Choroid plexus epithelial cell (primary cell): Measurements from ENCODE around the gene SYDE2.
"Not testable (repeated sequence)": the region's sequence is repeated elsewhere in the genome, so short reads cannot be mapped to it uniquely, and the experiment has no call there.

Experiments used
- DNase-seq: peaks from one replicate; pipeline ENCODE4 v3.0.0-alpha.2; 2010; ENCODE audit warnings: low read depth
- H3K4me3 ChIP-seq: 2 replicates; pipeline ENCODE4 v1.5.1; 2011; ENCODE audit warnings: low read depth, mild to moderate bottlenecking, control low read depth, low read length, moderate library complexity
- TF ChIP-seq, protein P1 (sequence below): conservative IDR thresholded peaks from 2 replicates; pipeline ENCODE4 v1.5.1; 2011; ENCODE audit warnings: low read depth, mild to moderate bottlenecking, control low read depth, inconsistent platforms, low read length, moderate library complexity

Gene SYDE2

DNA sequence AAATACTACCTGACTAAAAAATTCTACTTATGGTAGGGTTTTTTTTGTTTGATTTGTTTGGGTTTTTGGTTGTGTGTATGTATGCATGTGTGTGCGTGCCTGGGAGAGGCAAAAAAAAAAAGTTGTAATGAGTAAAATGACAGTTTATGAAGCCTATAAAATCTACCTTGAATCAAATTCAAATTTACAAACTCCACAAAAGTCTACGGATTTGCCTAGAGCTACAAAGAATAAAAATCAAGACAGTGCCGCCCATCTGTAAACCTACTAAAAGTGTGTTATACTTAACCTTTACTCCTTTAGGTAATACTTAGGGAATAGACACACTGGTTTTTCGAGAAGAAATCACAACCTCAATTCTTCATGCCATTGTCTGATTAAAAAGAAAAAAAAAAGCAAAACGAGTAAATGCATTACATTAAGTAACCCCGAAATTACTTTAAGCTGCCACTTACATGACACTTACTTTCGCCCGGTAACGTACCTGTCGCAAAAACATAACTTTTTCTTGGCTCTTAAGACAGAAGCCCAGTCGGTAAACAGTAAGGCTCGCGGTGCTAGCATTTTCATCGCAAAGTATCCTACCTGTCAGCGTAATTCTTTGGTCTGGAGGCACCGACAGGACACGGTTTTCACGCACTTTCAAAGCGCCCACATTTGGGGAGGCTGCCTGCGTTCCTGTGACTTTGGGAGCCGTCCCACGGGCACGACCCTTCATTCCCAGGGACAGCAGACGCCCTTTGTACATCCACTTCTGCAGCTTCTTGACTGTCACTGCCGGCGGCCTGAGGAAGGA is 951 bp downstream of the SYDE2 start:
- TF ChIP-seq, protein P1, sequence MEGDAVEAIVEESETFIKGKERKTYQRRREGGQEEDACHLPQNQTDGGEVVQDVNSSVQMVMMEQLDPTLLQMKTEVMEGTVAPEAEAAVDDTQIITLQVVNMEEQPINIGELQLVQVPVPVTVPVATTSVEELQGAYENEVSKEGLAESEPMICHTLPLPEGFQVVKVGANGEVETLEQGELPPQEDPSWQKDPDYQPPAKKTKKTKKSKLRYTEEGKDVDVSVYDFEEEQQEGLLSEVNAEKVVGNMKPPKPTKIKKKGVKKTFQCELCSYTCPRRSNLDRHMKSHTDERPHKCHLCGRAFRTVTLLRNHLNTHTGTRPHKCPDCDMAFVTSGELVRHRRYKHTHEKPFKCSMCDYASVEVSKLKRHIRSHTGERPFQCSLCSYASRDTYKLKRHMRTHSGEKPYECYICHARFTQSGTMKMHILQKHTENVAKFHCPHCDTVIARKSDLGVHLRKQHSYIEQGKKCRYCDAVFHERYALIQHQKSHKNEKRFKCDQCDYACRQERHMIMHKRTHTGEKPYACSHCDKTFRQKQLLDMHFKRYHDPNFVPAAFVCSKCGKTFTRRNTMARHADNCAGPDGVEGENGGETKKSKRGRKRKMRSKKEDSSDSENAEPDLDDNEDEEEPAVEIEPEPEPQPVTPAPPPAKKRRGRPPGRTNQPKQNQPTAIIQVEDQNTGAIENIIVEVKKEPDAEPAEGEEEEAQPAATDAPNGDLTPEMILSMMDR = no peak
- H3K4me3 ChIP-seq = peak overlapping the region; percentile 69
- DNase-seq = peak; percentile 9

DNA sequence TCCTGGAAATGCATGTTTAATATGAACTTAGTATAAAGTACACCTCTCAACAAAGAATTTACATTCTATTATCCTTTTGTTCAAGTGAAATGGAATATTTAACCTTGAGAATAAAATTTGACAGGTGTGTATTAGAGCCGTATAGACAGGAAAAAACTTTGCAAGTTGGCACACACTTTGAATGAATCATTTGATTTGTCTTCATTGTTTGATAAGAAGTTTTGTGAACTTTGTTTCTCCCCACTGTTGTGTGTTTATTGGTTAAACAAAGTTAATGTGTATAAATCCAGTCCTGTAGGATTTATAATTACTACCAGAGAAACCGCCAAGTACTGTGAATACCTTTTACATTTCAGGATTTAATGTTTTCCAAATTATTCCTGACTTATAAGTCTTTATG is 2.0 kb downstream of the SYDE2 start:
- H3K4me3 ChIP-seq = no peak overlapping the region
- TF ChIP-seq, protein P1 = no peak
- no peak for DNase-seq

DNA sequence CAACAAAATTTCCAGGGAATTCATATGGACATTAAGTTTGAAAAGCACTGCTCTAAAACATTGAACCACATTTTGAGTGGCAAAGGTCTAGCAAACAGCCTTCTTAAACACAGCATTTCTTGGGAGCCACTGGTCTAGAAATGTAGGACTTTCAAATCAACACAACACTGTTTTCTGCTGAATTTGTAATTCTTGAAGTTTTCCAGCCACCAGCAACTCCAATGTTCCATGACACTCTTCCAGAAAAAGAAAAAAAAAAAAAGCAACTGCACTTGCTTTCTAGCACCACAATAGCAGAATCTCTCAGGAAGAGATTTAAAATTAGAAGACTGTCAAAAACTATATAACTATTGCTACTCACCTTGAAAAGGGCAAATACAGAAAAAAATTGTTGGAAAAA is 4.5 kb downstream of the SYDE2 start:
- H3K4me3 ChIP-seq = no peak overlapping the region
- TF ChIP-seq, protein P1 = no peak
- no peak for DNase-seq

DNA sequence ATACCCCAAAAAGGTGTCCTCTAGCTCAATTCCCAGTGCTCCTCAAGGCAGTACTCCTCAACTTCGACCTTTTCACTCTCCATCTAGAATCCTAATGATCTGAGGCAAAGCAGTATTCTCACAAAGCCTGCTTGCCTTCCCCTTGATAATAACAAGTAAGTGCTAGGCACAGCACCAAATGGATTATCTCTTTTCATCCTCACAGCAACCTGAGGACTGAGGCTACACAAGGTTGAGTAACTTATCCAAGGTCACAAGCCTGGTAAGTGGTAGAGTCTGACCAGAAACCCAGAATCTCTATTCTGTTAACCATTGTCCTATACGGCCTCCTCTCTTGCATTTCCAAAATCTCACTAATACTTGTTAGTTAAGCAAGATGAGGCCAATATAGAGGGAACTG is 5.1 kb downstream of the SYDE2 start:
- TF ChIP-seq, protein P1 = no peak
- H3K4me3 ChIP-seq = no peak overlapping the region
- no peak for DNase-seq

DNA sequence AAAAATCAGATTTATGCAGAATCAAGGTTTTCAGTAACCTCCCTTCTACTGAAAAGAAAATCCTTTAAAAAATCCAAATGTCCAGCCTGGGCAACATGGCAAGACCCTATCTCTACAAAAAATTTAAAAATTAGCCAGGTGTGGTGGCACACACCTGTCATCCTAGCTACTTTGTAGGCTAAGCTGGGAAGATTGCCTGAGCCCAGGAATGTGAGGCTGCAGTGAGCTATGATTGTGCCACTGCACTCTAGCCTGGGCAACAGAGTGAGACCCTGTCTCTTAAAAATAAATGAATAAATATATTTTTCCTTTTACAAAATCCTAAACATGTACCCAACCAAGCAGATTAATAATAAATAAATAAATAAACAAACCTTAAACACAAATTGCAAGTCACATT is 8.7 kb downstream of the SYDE2 start:
- not testable (repeated sequence) for DNase-seq, H3K4me3 ChIP-seq

DNA sequence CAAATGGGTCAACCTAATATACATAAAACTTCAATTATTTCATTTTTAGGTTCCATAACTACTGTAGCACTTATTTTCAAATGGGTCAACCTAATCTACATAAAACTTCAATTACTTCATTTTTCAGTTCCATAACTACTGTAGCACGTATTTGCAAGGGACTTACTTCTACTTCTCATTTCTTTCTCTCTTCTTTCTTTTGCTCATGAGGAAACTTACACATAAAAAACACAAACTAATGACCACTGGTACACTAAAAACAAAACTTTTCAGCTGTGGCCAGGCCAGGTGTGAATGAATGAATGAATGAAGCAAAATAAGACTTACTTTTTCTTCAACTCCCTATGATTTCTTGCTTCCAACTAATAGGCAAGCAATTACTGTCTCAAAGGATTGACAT is 11.7 kb downstream of the SYDE2 start:
- TF ChIP-seq, protein P1 = no peak
- DNase-seq = no peak
- no peak overlapping the region for H3K4me3 ChIP-seq

DNA sequence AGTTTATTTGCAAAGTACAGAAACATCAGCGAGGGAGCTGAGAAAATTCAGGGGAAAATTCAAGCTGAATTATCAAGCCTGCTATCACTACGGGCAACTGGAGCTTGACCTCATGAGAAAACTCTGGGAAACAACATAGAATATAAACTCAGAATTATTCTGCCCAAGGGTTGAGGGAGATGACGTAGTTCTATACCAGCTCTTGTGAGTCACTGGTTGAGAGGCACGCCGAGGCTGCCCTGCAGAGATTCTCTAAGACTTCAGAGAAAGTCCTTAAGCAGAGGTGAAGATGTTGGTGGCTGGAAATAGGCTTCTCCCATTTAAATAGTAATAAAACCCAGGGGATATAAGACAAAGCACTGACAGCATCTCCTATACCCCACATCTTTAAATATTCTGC is 12.3 kb downstream of the SYDE2 start:
- DNase-seq = no peak
- no peak overlapping the region for H3K4me3 ChIP-seq
- TF ChIP-seq, protein P1 = no peak

DNA sequence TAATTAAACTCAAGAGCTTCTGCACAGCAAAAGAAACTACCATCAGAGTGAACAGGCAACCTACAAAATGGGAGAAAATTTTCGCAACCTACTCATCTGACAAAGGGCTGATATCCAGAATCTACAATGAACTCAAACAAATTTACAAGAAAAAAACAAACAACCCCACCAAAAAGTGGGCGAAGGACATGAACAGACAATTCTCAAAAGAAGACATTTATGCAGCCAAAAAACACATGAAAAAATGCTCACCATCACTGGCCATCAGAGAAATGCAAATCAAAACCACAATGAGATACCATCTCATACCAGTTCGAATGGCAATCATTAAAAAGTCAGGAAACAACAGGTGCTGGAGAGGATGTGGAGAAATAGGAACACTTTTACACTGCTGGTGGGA is 13.8 kb downstream of the SYDE2 start:
- not testable (repeated sequence) for H3K4me3 ChIP-seq, DNase-seq
